Measurements from ENCODE around the gene UNC50.
A peak's percentile ranks its signal among the peaks of the same experiment; 100 is the strongest.

The UNC50 gene

GRCh38 chr2:98586551-98587140 lies 21.7 kb upstream of the UNC50 start:
- H3K4me1 ChIP-seq (ENCODE audit: insufficient read depth, low read length), result peaks cover 11% of the 10 kb centered on the region
- no peak overlapping the region for H3K4me2 ChIP-seq (ENCODE audit: insufficient read depth, low read length)
- H4K20me1 ChIP-seq (ENCODE audit: insufficient read depth, low read length), result no peaks in the 10 kb centered on the region
- H3K79me2 ChIP-seq (ENCODE audit: insufficient read depth, low read length), result no peaks in the 10 kb centered on the region
- H3K4me3 ChIP-seq (ENCODE audit: low read depth in 1 of 2, low read length in 2 of 2), result no peak overlapping the region
- no peak for TF ChIP-seq EZH2 (IDR thresholded peaks at IDR 0.05; ENCODE audit: borderline replicate concordance, low read depth, low read length, severe bottlenecking)
- TF ChIP-seq CTCF (IDR thresholded peaks at IDR 0.05; ENCODE audit: borderline replicate concordance, extremely low read depth, low read length, poor library complexity, severe bottlenecking), result no peak
- no peak overlapping the region for H3K27ac ChIP-seq (ENCODE audit: low read length)
- H3K9me3 ChIP-seq (ENCODE audit: insufficient read depth, low read length, severe bottlenecking), result no peaks in the 10 kb centered on the region
- no peak overlapping the region for H2AFZ ChIP-seq (ENCODE audit: low read depth, low read length)
- no peaks in the 10 kb centered on the region for H3K27me3 ChIP-seq (ENCODE audit: insufficient read depth, low read length, poor library complexity)
- H3K36me3 ChIP-seq (ENCODE audit: insufficient read depth, low read length), result peaks cover 51% of the 10 kb centered on the region
- no peak overlapping the region for H3K9ac ChIP-seq (ENCODE audit: low read depth, low read length)
- no peak for DNase-seq
- ATAC-seq (ENCODE audit: insufficient read depth, low read depth), result no peak

DNA sequence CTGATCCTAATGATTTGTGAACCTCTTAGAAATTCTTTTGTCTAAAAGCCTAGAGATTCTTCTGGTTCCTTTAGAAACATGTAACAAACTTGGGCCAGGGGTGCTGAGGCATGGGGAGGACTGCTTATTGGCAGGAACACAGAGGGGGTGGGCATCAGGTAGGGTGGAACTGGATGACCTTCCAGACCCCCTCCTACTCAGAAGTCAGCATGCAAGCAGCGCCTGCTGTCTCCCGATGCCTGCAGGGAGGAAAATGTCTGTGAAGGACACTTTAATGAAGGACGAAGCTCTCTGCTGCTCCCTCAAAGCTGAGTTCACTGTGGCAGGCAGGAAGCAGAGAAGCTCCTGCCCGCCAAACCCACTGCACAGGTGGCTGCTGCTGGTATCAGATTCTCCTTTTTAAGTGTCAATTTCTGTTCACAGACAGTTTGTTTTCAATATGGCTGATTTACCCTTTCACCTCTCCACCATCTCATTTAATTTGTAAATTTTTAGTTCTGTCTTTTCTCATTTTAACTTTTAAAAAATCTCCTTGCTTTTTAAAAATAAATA lies 19.4 kb upstream of the UNC50 start:
- H3K27ac ChIP-seq (ENCODE audit: low read length), result peak overlapping the region; percentile 67
- DNase-seq (peak; percentile 50), ATAC-seq (ENCODE audit: insufficient read depth, low read depth) (peak; percentile 79)
- no peak for TF ChIP-seq CTCF (IDR thresholded peaks at IDR 0.05; ENCODE audit: borderline replicate concordance, extremely low read depth, low read length, poor library complexity, severe bottlenecking)
- TF ChIP-seq EZH2 (IDR thresholded peaks at IDR 0.05; ENCODE audit: borderline replicate concordance, low read depth, low read length, severe bottlenecking), result no peak
- H4K20me1 ChIP-seq (ENCODE audit: insufficient read depth, low read length), result no peaks in the 10 kb centered on the region
- no peak overlapping the region for H3K4me3 ChIP-seq (ENCODE audit: low read depth in 1 of 2, low read length in 2 of 2)
- no peaks in the 10 kb centered on the region for H3K27me3 ChIP-seq (ENCODE audit: insufficient read depth, low read length, poor library complexity)
- peaks cover 53% of the 10 kb centered on the region for H3K36me3 ChIP-seq (ENCODE audit: insufficient read depth, low read length)
- H3K4me2 ChIP-seq (ENCODE audit: insufficient read depth, low read length), result no peak overlapping the region
- H3K9ac ChIP-seq (ENCODE audit: low read depth, low read length), result no peak overlapping the region
- peaks cover 4% of the 10 kb centered on the region for H3K9me3 ChIP-seq (ENCODE audit: insufficient read depth, low read length, severe bottlenecking)
- peaks cover 11% of the 10 kb centered on the region for H3K4me1 ChIP-seq (ENCODE audit: insufficient read depth, low read length)
- no peak overlapping the region for H2AFZ ChIP-seq (ENCODE audit: low read depth, low read length)
- H3K79me2 ChIP-seq (ENCODE audit: insufficient read depth, low read length), result no peaks in the 10 kb centered on the region

GRCh38 chr2:98589489-98589888 lies 18.9 kb upstream of the UNC50 start:
- Histone ChIP-seq H3K4me2 (ENCODE audit: insufficient read depth, low read length) (no peak overlapping the region), H3K4me3 (ENCODE audit: low read depth in 1 of 2, low read length in 2 of 2) (no peak overlapping the region), H3K27ac (ENCODE audit: low read length) (peak overlapping the region; percentile 2; the same call in 1 of the 2 replicates), H3K9ac (ENCODE audit: low read depth, low read length) (no peak overlapping the region), H3K4me1 (ENCODE audit: insufficient read depth, low read length) (peaks cover 11% of the 10 kb centered on the region), H4K20me1 (ENCODE audit: insufficient read depth, low read length) (no peaks in the 10 kb centered on the region), H3K9me3 (ENCODE audit: insufficient read depth, low read length, severe bottlenecking) (peaks cover 6% of the 10 kb centered on the region), H3K79me2 (ENCODE audit: insufficient read depth, low read length) (no peaks in the 10 kb centered on the region), H3K36me3 (ENCODE audit: insufficient read depth, low read length) (peaks cover 50% of the 10 kb centered on the region), H2AFZ (ENCODE audit: low read depth, low read length) (no peak overlapping the region), H3K27me3 (ENCODE audit: insufficient read depth, low read length, poor library complexity) (no peaks in the 10 kb centered on the region)
- TF ChIP-seq CTCF (IDR thresholded peaks at IDR 0.05; ENCODE audit: borderline replicate concordance, extremely low read depth, low read length, poor library complexity, severe bottlenecking), result no peak
- no peak for TF ChIP-seq EZH2 (IDR thresholded peaks at IDR 0.05; ENCODE audit: borderline replicate concordance, low read depth, low read length, severe bottlenecking)
- ATAC-seq (ENCODE audit: insufficient read depth, low read depth) (no peak), DNase-seq (no peak)
